GM12878 (cell line): ENCODE results near the gene OR9G1. TPM values are rescaled to one million over a fixed set of nuclear protein-coding genes. Genes with fewer than 3 reads are reported as not detected.

Experiments used
- ATAC-seq: fragments of 200-7000 bp; cut with Tn5 transposase; 3 replicates; pipeline ENCODE4 v1.9.1; 2020; ENCODE audit warnings: mild to moderate bottlenecking, moderate library complexity
- BruUV-seq: library from RNA; stranded (reverse); fragments of 400-500 nt; replicated peaks from 2 replicates; lab custom pipeline; 2021; lab: Mats Ljungman, UMichigan
- CTCF ChIA-PET: fragments of 300-600 bp; sonication (Branson Sonifier 250); formaldehyde crosslinking; extraction: SDS; loops from one replicate; lab custom pipeline; 2021; ENCODE audit warnings: inconsistent platforms; lab: Yijun Ruan, JAX
- POLR2A ChIA-PET: fragments of 350-600 bp; formaldehyde crosslinking; extraction: SDS; loops from one replicate; lab custom pipeline; 2021; ENCODE audit warnings: inconsistent platforms; lab: Charles Lee
- RAD21 ChIA-PET: fragments of 300-600 bp; sonication (Branson Sonifier 250); formaldehyde crosslinking; loops from one replicate; lab custom pipeline; 2023; ENCODE audit warnings: antibody characterized with exemption; ENCODE audit not compliant: unreplicated experiment; lab: Charles Lee
- SMC1A ChIA-PET: fragments of 300-600 bp; sonication (Branson Sonifier 250); formaldehyde crosslinking; loops from one replicate; lab custom pipeline; 2023; ENCODE audit not compliant: unreplicated experiment, uncharacterized antibody; lab: Charles Lee
- DNase-seq: peaks from one replicate; pipeline ENCODE4 v3.0.0-alpha.2; 2011; ENCODE audit warnings: low read depth, low spot score
- FAIRE-seq: peaks from 3 replicates; lab custom pipeline; 2011; peaks lifted over from hg19 to GRCh38; lab: Jason Lieb, UNC
- H2AFZ ChIP-seq: 2 replicates; pipeline ENCODE4 v1.6.0; 2011; ENCODE audit warnings: low read depth, low read length, control low read depth; ENCODE audit not compliant: control insufficient read depth
- H3K27ac ChIP-seq: 2 replicates; pipeline ENCODE4 v1.5.1; 2011; ENCODE audit warnings: control low read depth; ENCODE audit not compliant: control insufficient read depth, insufficient read depth
- H3K27me3 ChIP-seq, 2 experiments: replicated peaks in 1 of 2; 2 replicates each; pipeline versions ENCODE4 v1.6.0 to v1.6.1; 2011; ENCODE audit warnings: low read length in 1 of 2; ENCODE audit not compliant: control insufficient read depth in 2 of 2, insufficient read depth in 2 of 2
- H3K36me3 ChIP-seq, 2 experiments: 2 replicates each; pipeline ENCODE4 v1.5.1; 2011; ENCODE audit warnings: low read length in 1 of 2; ENCODE audit not compliant: control insufficient read depth in 2 of 2, insufficient read depth in 2 of 2
- H3K4me1 ChIP-seq: 2 replicates; pipeline ENCODE4 v1.6.1; 2011; ENCODE audit warnings: mild to moderate bottlenecking, low read length, moderate library complexity, mixed read lengths; ENCODE audit not compliant: control insufficient read depth, insufficient read depth
- H3K4me2 ChIP-seq: 2 replicates; pipeline ENCODE4 v1.6.0; 2011; ENCODE audit warnings: control low read depth; ENCODE audit not compliant: control insufficient read depth, insufficient read depth
- H3K4me3 ChIP-seq: fragments of 200-600 bp; sonication (generic); 2 replicates; pipeline ENCODE4 v1.5.1; 2016
- H3K79me2 ChIP-seq: 2 replicates; pipeline ENCODE4 v1.6.0; 2011; ENCODE audit warnings: low read length; ENCODE audit not compliant: control insufficient read depth, insufficient read depth
- H3K9ac ChIP-seq: 2 replicates; pipeline ENCODE4 v1.8.0; 2011; ENCODE audit warnings: low read length, control low read depth, mixed read lengths; ENCODE audit not compliant: control insufficient read depth, insufficient read depth
- H3K9me3 ChIP-seq: replicated peaks from 3 replicates; pipeline ENCODE4 v1.5.1; 2011; ENCODE audit warnings: mild to moderate bottlenecking, low read length; ENCODE audit not compliant: control insufficient read depth, insufficient read depth
- H4K20me1 ChIP-seq: 2 replicates; pipeline ENCODE4 v1.6.0; 2011; ENCODE audit not compliant: control insufficient read depth, insufficient read depth
- CREB1 ChIP-seq: IDR thresholded peaks from 2 replicates; pipeline ENCODE4 v1.6.1; 2012; ENCODE audit warnings: low read depth, mild to moderate bottlenecking, inconsistent platforms
- EGR1 ChIP-seq, 2 experiments: IDR thresholded peaks; 1 replicate in 1 of 2; 2 replicates in 1 of 2; pipeline ENCODE4 v1.6.1; 2011 to 2012; ENCODE audit warnings: low read depth in 2 of 2, low read length in 2 of 2, borderline replicate concordance in 1 of 2, mild to moderate bottlenecking in 1 of 2, moderate library complexity in 1 of 2
- HDAC6 ChIP-seq: fragments of 200-600 bp; sonication (generic); IDR thresholded peaks from one replicate; pipeline ENCODE4 v1.8.0; 2017; ENCODE audit warnings: antibody characterized with exemption; ENCODE audit not compliant: unreplicated experiment
- IKZF1 ChIP-seq: fragments of 450-650 bp; conservative IDR thresholded peaks from 2 replicates; pipeline ENCODE4 v1.6.1; 2017; ENCODE audit warnings: antibody characterized with exemption, mild to moderate bottlenecking
- POLR2AphosphoS5 ChIP-seq: IDR thresholded peaks from 2 replicates; pipeline ENCODE4 v1.6.1; 2011; ENCODE audit warnings: mild to moderate bottlenecking, low read length, inconsistent platforms
- SMAD5 ChIP-seq: IDR thresholded peaks from 2 replicates; pipeline ENCODE4 v1.6.1; 2016; ENCODE audit warnings: antibody characterized with exemption, low read depth
- SMARCA5 ChIP-seq: fragments of 450-650 bp; IDR thresholded peaks from 2 replicates; pipeline ENCODE4 v1.6.1; 2017; ENCODE audit warnings: mild to moderate bottlenecking
- SUZ12 ChIP-seq: fragments of 200-600 bp; sonication (generic); IDR thresholded peaks from one replicate; pipeline ENCODE4 v1.6.1; 2018; ENCODE audit warnings: antibody characterized with exemption, mild to moderate bottlenecking; ENCODE audit not compliant: unreplicated experiment
- WRNIP1 ChIP-seq: IDR thresholded peaks from 2 replicates; pipeline ENCODE4 v1.6.1; 2011; ENCODE audit warnings: low read depth, low read length, improper control_type of control experiment, borderline replicate concordance
- ZNF24 ChIP-seq: fragments of 450-650 bp; IDR thresholded peaks from 2 replicates; pipeline ENCODE4 v1.6.1; 2017; ENCODE audit warnings: antibody characterized with exemption, mild to moderate bottlenecking
- WGBS: methylation state at CpG from one replicate; pipeline ENCODE4 v1.1.6; 2016; ENCODE audit warnings: low lambda C conversion rate; ENCODE audit not compliant: insufficient replicate concordance, insufficient coverage; ENCODE audit errors: missing lambda C conversion rate; 5-methylcytosine and 5-hydroxymethylcytosine counted together
- in situ Hi-C: fragments of 300-500 bp; cut with MboI; formaldehyde crosslinking; loops from 9 replicates; pipeline ENCODE4 v1.14.3; 2018; ENCODE audit warnings: mixed read lengths
- intact Hi-C: fragments of 100-400 bp; cut with micrococcal nuclease; formaldehyde crosslinking; loops from one replicate; pipeline ENCODE4 v1.14.2; 2022; ENCODE audit not compliant: unreplicated experiment
- polyA plus RNA-seq, 11 experiments: library from polyadenylated mRNA; depleted of rRNA in 4 of 11; unstranded in 6 of 11; stranded (reverse) in 5 of 11; fragments of >200 nt; fragmentation: Nextera tagmentation in 4 of 11; fragmentation: Illumina TruSeq in 1 of 11; extraction: Ambion mirVana in 4 of 11; extraction: Trizol in 1 of 11; gene quantifications; 1 replicate in 1 of 11; 2 replicates in 10 of 11; pipeline versions ENCODE4 v1.2.1 to v1.2.3, GENCODE V29; 2011 to 2016; ENCODE audit warnings: inconsistent platforms in 2 of 11, missing spikeins in 2 of 11, low read depth in 1 of 11
- total RNA-seq, 4 experiments: library from RNA; depleted of rRNA in 3 of 4; stranded (reverse); fragments of >200 nt in 3 of 4; fragmentation: Illumina TruSeq in 1 of 4; extraction: Trizol in 1 of 4; gene quantifications; 2 replicates each; pipeline versions ENCODE4 v1.2.1 to v1.2.3, GENCODE V29; 2013 to 2021
- TF ChIP-seq, protein P1 (sequence below): fragments of 450-650 bp; IDR thresholded peaks from 2 replicates; pipeline ENCODE4 v1.6.1; 2018; ENCODE audit warnings: borderline replicate concordance, mild to moderate bottlenecking; ENCODE audit not compliant: partially characterized antibody
- TF ChIP-seq, protein P2 (sequence below): fragments of 450-650 bp; IDR thresholded peaks from 2 replicates; pipeline ENCODE4 v1.6.1; 2014; ENCODE audit warnings: mild to moderate bottlenecking
- TF ChIP-seq, protein P3 (sequence below): fragments of 450-650 bp; conservative IDR thresholded peaks from 2 replicates; pipeline ENCODE4 v1.6.1; 2017; ENCODE audit warnings: mild to moderate bottlenecking, moderate library complexity
- TF ChIP-seq, protein P4 (sequence below): IDR thresholded peaks from 2 replicates; pipeline ENCODE4 v1.6.1; 2012; ENCODE audit warnings: low read depth, low read length, improper control_type of control experiment

Gene OR9G1
- total and polyA plus RNA-seq, 10 of the 15 experiments (the other 5 are each of a cell fraction or from before 2014, with no cell fraction given), result not detected

DNA sequence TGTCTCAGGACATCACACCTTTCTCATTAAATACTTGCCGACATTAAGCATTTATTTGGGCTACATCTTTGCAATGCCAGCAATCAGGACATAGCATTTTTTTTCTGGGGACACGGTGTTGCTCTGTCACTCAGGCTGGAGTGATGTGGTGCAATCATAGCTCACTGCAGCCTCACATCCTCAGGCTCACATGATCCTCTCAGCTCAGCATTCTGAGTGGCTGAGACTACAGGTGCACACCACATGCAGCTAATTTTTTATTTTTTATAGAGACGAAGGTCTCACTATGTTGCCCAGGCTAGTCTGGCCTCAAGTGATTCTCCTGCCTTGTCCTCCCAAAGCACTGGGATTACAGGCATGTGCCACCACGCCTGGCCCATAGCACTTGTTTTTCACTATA lies 21.6 kb downstream of the OR9G1 start (continued):
- TF ChIP-seq SMARCA5 (no peak), CREB1 (no peak)

DNA sequence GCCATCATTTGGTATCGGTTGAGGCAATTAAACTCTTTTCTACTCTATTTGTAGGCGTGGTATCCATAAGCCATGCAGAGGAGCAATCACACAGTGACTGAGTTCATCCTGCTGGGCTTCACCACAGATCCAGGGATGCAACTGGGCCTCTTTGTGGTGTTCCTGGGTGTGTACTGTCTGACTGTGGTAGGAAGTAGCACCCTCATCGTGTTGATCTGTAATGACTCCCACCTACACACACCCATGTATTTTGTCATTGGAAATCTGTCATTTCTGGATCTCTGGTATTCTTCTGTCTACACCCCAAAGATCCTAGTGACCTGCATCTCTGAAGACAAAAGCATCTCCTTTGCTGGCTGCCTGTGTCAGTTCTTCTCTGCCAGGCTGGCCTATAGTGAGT lies 41.2 kb downstream of the OR9G1 start:
- TF ChIP-seq, protein P1, sequence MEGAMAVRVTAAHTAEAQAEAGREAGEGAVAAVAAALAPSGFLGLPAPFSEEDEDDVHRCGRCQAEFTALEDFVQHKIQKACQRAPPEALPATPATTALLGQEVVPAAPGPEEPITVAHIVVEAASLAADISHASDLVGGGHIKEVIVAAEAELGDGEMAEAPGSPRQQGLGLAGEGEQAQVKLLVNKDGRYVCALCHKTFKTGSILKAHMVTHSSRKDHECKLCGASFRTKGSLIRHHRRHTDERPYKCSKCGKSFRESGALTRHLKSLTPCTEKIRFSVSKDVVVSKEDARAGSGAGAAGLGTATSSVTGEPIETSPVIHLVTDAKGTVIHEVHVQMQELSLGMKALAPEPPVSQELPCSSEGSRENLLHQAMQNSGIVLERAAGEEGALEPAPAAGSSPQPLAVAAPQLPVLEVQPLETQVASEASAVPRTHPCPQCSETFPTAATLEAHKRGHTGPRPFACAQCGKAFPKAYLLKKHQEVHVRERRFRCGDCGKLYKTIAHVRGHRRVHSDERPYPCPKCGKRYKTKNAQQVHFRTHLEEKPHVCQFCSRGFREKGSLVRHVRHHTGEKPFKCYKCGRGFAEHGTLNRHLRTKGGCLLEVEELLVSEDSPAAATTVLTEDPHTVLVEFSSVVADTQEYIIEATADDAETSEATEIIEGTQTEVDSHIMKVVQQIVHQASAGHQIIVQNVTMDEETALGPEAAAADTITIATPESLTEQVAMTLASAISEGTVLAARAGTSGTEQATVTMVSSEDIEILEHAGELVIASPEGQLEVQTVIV, result no peak
- no peak for TF ChIP-seq EGR1 (IDR thresholded peaks at IDR 0.05; ENCODE audit: borderline replicate concordance in 1 of 2, low read depth in 2 of 2, low read length in 2 of 2)
- TF ChIP-seq SMAD5, result no peak
- TF ChIP-seq, protein P2, sequence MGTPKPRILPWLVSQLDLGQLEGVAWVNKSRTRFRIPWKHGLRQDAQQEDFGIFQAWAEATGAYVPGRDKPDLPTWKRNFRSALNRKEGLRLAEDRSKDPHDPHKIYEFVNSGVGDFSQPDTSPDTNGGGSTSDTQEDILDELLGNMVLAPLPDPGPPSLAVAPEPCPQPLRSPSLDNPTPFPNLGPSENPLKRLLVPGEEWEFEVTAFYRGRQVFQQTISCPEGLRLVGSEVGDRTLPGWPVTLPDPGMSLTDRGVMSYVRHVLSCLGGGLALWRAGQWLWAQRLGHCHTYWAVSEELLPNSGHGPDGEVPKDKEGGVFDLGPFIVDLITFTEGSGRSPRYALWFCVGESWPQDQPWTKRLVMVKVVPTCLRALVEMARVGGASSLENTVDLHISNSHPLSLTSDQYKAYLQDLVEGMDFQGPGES, result no peak
- TF ChIP-seq POLR2AphosphoS5, result no peak
- TF ChIP-seq ZNF24, result no peak
- no peak for TF ChIP-seq WRNIP1
- TF ChIP-seq IKZF1, result no peak
- TF ChIP-seq SUZ12, result no peak
- no peak for TF ChIP-seq HDAC6
- TF ChIP-seq, protein P3, sequence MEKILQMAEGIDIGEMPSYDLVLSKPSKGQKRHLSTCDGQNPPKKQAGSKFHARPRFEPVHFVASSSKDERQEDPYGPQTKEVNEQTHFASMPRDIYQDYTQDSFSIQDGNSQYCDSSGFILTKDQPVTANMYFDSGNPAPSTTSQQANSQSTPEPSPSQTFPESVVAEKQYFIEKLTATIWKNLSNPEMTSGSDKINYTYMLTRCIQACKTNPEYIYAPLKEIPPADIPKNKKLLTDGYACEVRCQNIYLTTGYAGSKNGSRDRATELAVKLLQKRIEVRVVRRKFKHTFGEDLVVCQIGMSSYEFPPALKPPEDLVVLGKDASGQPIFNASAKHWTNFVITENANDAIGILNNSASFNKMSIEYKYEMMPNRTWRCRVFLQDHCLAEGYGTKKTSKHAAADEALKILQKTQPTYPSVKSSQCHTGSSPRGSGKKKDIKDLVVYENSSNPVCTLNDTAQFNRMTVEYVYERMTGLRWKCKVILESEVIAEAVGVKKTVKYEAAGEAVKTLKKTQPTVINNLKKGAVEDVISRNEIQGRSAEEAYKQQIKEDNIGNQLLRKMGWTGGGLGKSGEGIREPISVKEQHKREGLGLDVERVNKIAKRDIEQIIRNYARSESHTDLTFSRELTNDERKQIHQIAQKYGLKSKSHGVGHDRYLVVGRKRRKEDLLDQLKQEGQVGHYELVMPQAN, result no peak
- TF ChIP-seq, protein P4, sequence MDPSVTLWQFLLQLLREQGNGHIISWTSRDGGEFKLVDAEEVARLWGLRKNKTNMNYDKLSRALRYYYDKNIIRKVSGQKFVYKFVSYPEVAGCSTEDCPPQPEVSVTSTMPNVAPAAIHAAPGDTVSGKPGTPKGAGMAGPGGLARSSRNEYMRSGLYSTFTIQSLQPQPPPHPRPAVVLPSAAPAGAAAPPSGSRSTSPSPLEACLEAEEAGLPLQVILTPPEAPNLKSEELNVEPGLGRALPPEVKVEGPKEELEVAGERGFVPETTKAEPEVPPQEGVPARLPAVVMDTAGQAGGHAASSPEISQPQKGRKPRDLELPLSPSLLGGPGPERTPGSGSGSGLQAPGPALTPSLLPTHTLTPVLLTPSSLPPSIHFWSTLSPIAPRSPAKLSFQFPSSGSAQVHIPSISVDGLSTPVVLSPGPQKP, result no peak
- no peaks in the 10 kb centered on the region for H3K4me1 ChIP-seq
- no peaks in the 10 kb centered on the region for H3K79me2 ChIP-seq
- H3K36me3 ChIP-seq, result no peaks in the 10 kb centered on the region
- ATAC-seq (no peak), DNase-seq (no peak), FAIRE-seq (no peak)
- no peak overlapping the region for H2AFZ ChIP-seq
- H3K4me2 ChIP-seq, result no peak overlapping the region
- CTCF ChIA-PET, result no interaction called here
- H3K4me3 ChIP-seq, result no peak overlapping the region
- POLR2A ChIA-PET, result no interaction called here
- intact Hi-C loops, result no loop called here
- SMC1A ChIA-PET, result no interaction called here
- H3K9me3 ChIP-seq, result no peaks in the 10 kb centered on the region
- H3K27ac ChIP-seq, result no peak overlapping the region
- no peak overlapping the region for H3K9ac ChIP-seq
- BruUV-seq, result no TSS peak
- WGBS, result 12% methylated on average over 3 of the region's 3 CpGs
- H4K20me1 ChIP-seq, result no peaks in the 10 kb centered on the region
- in situ Hi-C loops, result no loop called here
- RAD21 ChIA-PET, result no interaction called here
- no peaks in the 10 kb centered on the region for H3K27me3 ChIP-seq
